Naive thymus-derived CD4-positive, alpha-beta T cell (primary cell): Measurements from ENCODE around the gene ASXL1. TPM values are rescaled to one million over a fixed set of nuclear protein-coding genes. Genes with fewer than 3 reads are reported as not detected.
"Not testable (repeated sequence)": the region's sequence is repeated elsewhere in the genome, so short reads cannot be mapped to it uniquely, and the experiment has no call there.

Source experiments
- ATAC-seq: fragments of 150-1000 bp; cut with Tn5 transposase; 2 replicates; pipeline ENCODE4 v1.10.0; 2021; ENCODE audit warnings: mild to moderate bottlenecking, moderate library complexity
- CTCF ChIA-PET: fragments of 350-600 bp; sonication (Branson Sonifier 250); formaldehyde crosslinking; loops from one replicate; lab custom pipeline; 2021; ENCODE audit warnings: antibody characterized with exemption; lab: Charles Lee
- POLR2A ChIA-PET: fragments of 350-600 bp; sonication (Branson Sonifier 250); formaldehyde crosslinking; loops from one replicate; lab custom pipeline; 2021; ENCODE audit warnings: antibody characterized with exemption, inconsistent platforms; lab: Charles Lee
- DNase-seq, 9 donors: peaks; one replicate each; pipeline versions ENCODE4 v3.0.0 to v3.0.0-alpha.2; 2020 to 2022; ENCODE audit warnings: mixed read lengths in 1 of 9
- H3K27ac ChIP-seq: one replicate; pipeline ENCODE4 v1.7.0; 2013; ENCODE audit warnings: mild to moderate bottlenecking, low read depth, low read length, moderate library complexity
- H3K27me3 ChIP-seq, 2 donors: one replicate each; pipeline ENCODE4 v1.7.0; 2013; ENCODE audit warnings: low read length in 2 of 2, mild to moderate bottlenecking in 2 of 2, moderate library complexity in 2 of 2; ENCODE audit not compliant: control insufficient read depth in 2 of 2, insufficient read depth in 2 of 2
- H3K36me3 ChIP-seq, 3 experiments: 1 replicate in 2 of 3; 2 replicates in 1 of 3; pipeline ENCODE4 v1.7.0; 2013; ENCODE audit warnings: low read length in 3 of 3, mild to moderate bottlenecking in 3 of 3, moderate library complexity in 1 of 3; ENCODE audit not compliant: insufficient read depth in 3 of 3, control insufficient read depth in 2 of 3
- H3K4me1 ChIP-seq, 2 donors: one replicate each; pipeline ENCODE4 v1.7.0; 2013; ENCODE audit warnings: low read length in 2 of 2, mild to moderate bottlenecking in 2 of 2, moderate library complexity in 1 of 2; ENCODE audit not compliant: control insufficient read depth in 2 of 2, insufficient read depth in 2 of 2
- H3K4me3 ChIP-seq: 2 replicates; pipeline ENCODE4 v1.7.0; 2013; ENCODE audit warnings: mild to moderate bottlenecking, low read length
- H3K9me3 ChIP-seq, 3 experiments: 1 replicate in 2 of 3; 2 replicates in 1 of 3; pipeline ENCODE4 v1.7.0; 2013; ENCODE audit warnings: low read length in 3 of 3; ENCODE audit not compliant: control insufficient read depth in 2 of 3
- H3K27ac Mint-ChIP-seq, 9 donors: one replicate each; pipeline ENCODE4 v1.8.0; 2020 to 2022; ENCODE audit warnings: mixed read lengths in 9 of 9, mild to moderate bottlenecking in 8 of 9, moderate library complexity in 5 of 9, inconsistent platforms in 2 of 9
- H3K27me3 Mint-ChIP-seq, 5 donors: one replicate each; pipeline ENCODE4 v1.8.0; 2021 to 2022; ENCODE audit warnings: mixed read lengths in 5 of 5, mild to moderate bottlenecking in 1 of 5
- H3K36me3 Mint-ChIP-seq, 5 donors: one replicate each; pipeline ENCODE4 v1.8.0; 2020 to 2022; ENCODE audit warnings: mixed read lengths in 5 of 5, mild to moderate bottlenecking in 3 of 5, inconsistent platforms in 1 of 5
- H3K4me1 Mint-ChIP-seq, 7 donors: one replicate each; pipeline ENCODE4 v1.8.0; 2020 to 2022; ENCODE audit warnings: mixed read lengths in 7 of 7, mild to moderate bottlenecking in 3 of 7, inconsistent platforms in 1 of 7
- H3K4me3 Mint-ChIP-seq, 10 donors: one replicate each; pipeline ENCODE4 v1.8.0; 2020 to 2022; ENCODE audit warnings: mild to moderate bottlenecking in 10 of 10, mixed read lengths in 10 of 10, moderate library complexity in 6 of 10, inconsistent platforms in 2 of 10
- H3K9me3 Mint-ChIP-seq, 11 donors: one replicate each; pipeline ENCODE4 v1.8.0; 2020 to 2022; ENCODE audit warnings: mixed read lengths in 11 of 11, mild to moderate bottlenecking in 4 of 11, inconsistent platforms in 1 of 11, moderate library complexity in 1 of 11
- intact Hi-C, 2 donors: fragments of 100-400 bp; cut with micrococcal nuclease; formaldehyde crosslinking; loops; one replicate each; pipeline ENCODE4 v1.15.1; 2023
- polyA plus RNA-seq, 2 donors: library from polyadenylated mRNA; unstranded; fragments of 300-500 nt; fragmentation: Illumina TruSeq; gene quantifications; one replicate each; pipeline ENCODE4 v1.2.3, GENCODE V29; 2021
- total RNA-seq, 6 experiments: library from RNA in 5 of 6; stranded (reverse) in 5 of 6; gene quantifications; 1 replicate in 5 of 6; 2 replicates in 1 of 6; pipeline ENCODE4 v1.2.3 and lab custom pipeline; 2021 to 2026

ASXL1 gene
- total and polyA plus RNA-seq, 7 experiments from 2014 or later = 14.7 to 200 (median 147) TPM

DNA sequence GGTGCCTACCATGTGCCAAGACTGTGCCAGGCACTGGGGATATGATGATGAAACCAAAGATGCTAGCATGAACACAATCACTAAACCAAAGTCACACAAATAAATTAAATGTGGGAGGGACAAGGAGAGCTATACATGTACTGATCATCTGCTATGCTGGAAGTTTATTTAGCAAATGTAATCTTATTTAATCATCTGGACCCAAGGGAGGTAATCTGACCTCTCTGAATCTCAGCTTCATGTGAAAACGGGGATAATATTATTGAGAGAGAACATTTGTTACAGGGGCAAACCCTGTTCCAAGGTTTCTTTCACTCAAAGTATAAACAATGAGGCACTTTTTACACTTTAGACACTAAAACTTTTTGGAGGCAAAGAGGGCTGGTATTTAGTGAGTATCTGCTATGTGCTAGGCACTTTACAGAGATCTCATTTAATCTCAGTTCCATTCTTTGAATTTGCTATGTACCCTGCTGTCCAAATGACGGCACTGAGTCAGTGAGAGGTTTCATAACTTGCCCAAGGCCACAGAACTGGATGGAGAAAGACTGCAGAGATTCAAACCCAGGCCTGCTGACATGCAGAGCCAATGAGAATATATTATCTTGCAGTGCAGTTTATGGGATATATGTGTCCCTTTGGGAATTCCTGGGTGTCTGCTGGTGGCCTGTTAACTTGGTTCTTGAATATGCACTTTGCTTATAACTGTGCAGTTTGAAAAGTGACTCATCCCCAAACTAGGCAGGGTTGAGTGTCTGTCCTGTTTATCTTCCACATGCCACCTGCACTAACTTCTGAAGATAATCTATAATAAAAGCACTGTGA, 3.3 kb upstream of the ASXL1 start:
- CTCF ChIA-PET = no interaction called here
- no peaks in the 10 kb centered on the region for H3K9me3 Mint-ChIP-seq

DNA sequence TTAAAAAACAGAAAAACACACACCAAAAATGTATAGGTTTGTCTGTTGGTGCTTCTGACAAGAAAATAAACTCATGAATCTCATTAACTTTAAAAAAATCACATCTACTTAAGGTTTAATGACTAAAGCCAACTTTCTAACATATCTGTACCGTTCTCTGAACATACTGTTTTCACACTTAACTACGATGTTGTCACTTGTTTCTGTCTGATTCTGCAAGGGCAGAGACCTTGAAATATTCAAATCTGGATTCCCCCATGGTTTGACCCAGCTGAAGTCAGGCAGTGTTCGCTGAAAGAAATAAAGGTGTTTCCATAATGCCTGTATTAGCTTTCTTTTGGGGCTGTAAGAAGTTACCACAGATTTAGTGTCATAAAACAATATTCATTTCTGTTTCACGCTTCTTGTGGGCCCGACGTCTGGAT, 2.7 kb upstream of the ASXL1 start:
- Histone ChIP-seq H3K36me3 (no peaks in the 10 kb centered on the region), H3K27me3 (no peaks in the 10 kb centered on the region), H3K4me3 (no peak overlapping the region), H3K27ac (no peak overlapping the region), H3K9me3 (no peaks in the 10 kb centered on the region), H3K4me1 (peaks cover 6% of the 10 kb centered on the region in 2 donors)
- CTCF ChIA-PET = no interaction called here
- peaks cover 15 to 46% (median 19%) of the 10 kb centered on the region in 7 donors for H3K4me1 Mint-ChIP-seq
- no peak for ATAC-seq
- POLR2A ChIA-PET = no interaction called here
- no peaks in the 10 kb centered on the region for H3K27me3 Mint-ChIP-seq
- peak overlapping the region in 1 of 9 donors; percentile 84 for H3K27ac Mint-ChIP-seq
- no peak for DNase-seq
- intact Hi-C loops = loop anchor here (5.0 kb wide), 7 partner anchors 78 to 1947 kb away; partner anchors contain the start of genes AHCY (in 1 of the 2), BCL2L1 (in 1 of the 2), CHMP4B (in 1 of the 2) and EIF2S2 (in 1 of the 2)
- peaks cover 0 to 14% (median 3%) of the 10 kb centered on the region in 5 donors for H3K36me3 Mint-ChIP-seq
- peak overlapping the region in 1 of 10 donors; percentile 56 for H3K4me3 Mint-ChIP-seq
- no peaks in the 10 kb centered on the region for H3K9me3 Mint-ChIP-seq

More for the DNA sequence above, 3.3 kb upstream of the ASXL1 start:
- Histone ChIP-seq H3K36me3 (no peaks in the 10 kb centered on the region), H3K4me1 (peaks cover 6% of the 10 kb centered on the region in 2 donors), H3K27ac (no peak overlapping the region), H3K9me3 (no peaks in the 10 kb centered on the region), H3K4me3 (no peak overlapping the region), H3K27me3 (no peaks in the 10 kb centered on the region)
- DNase-seq (peak in 1 of 9 donors; percentile 28), ATAC-seq (no peak)
- intact Hi-C loops = loop anchor here (5.0 kb wide), 7 partner anchors 78 to 1947 kb away; partner anchors contain the start of genes AHCY (in 1 of the 2), BCL2L1 (in 1 of the 2), CHMP4B (in 1 of the 2) and EIF2S2 (in 1 of the 2)
- Mint-ChIP-seq H3K4me1 (peaks cover 9 to 40% (median 13%) of the 10 kb centered on the region in 7 donors), H3K27ac (peak overlapping the region in 2 of 9 donors; percentile 61 to 84), H3K27me3 (no peaks in the 10 kb centered on the region), H3K4me3 (peak overlapping the region in 1 of 10 donors; percentile 12), H3K36me3 (peaks cover 0 to 13% (median 3%) of the 10 kb centered on the region in 5 donors)
- POLR2A ChIA-PET = no interaction called here

DNA sequence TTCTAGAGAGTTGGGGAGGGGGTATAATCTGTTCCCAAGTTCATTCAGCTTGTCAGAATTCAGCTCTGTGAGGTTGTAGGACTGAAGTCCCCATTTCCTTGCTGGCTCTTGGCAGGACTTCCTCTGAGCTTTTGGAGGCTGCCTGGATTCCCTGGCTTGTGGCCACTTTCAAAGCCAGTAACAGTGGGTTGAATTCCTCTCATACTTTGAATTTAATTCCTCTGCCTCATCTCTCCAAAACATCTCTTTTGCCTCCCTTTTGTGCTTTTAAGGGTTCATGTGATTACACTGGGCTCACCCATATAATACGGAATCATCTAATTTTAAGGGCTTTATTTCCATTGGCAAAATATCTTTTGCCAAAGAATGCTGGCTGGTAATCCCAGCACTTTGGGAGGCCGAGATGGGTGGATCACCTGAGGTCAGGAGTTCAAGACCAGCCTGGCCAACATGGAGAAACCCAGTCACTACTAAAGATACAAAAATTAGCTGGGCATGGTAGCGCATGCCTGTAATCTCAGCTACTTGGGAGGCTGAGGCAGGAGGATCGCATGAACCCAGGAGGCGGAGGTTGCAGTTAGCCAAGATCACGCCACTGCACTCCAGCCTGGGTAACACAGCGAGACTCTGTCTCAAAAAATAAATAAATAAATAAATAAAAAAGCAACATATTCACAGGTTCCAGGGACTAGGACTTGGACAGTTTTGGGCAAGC, 2.1 kb upstream of the ASXL1 start:
- CTCF ChIA-PET = interaction anchor here (1.0 kb wide), 1 partner anchor 10 kb away, joined by 3 read pairs; no protein-coding TSS in a partner anchor
- H3K4me1 ChIP-seq = peaks cover 6 to 11% of the 10 kb centered on the region in 2 donors
- H3K4me3 Mint-ChIP-seq = peak overlapping the region in 2 of 10 donors; percentile 43 to 56

DNA sequence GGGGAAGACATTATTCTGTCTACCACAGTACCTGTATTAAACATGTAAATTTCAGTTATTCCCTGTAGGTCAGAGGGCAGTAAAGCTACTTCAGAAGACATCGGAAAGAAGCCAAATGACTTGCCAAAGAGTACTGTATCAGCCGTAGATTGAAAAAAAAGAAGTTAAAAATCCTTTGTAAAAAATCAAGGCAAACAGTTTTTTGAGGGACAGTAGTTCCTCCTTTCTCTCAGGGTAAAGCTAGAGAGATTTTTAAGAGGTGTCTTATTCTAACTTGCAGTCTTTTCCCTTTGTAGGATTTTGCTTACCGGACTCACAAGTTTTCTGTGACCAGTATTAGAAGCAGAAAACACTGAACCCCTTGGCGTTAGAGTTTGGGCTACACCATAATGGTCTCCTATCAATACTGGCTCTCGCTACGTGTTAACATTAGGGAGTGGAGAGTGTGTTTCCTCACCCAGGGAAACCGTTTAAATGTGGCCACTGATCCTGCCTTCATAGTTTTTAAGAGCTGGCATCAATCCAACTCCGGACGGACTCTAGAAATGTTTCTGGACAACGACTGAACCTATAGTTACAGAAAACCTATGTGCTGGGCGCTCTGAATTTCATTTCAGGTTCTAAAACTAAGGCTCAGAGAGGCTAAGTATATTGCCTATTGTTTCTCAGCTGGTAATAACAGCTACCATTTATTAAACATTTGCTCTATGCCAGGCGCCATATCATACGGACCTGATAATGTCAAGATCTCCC, 1.3 kb upstream of the ASXL1 start:
- Histone ChIP-seq H3K27me3 (no peaks in the 10 kb centered on the region), H3K27ac (no peak overlapping the region), H3K36me3 (no peaks in the 10 kb centered on the region), H3K9me3 (no peaks in the 10 kb centered on the region), H3K4me3 (peak overlapping the region; percentile 80), H3K4me1 (peaks cover 6 to 18% of the 10 kb centered on the region in 2 donors)
- Mint-ChIP-seq H3K4me3 (peak overlapping the region; percentile 87 to 99 (median 96)), H3K27me3 (no peaks in the 10 kb centered on the region), H3K4me1 (peaks cover 26 to 57% (median 33%) of the 10 kb centered on the region in 7 donors), H3K27ac (peak overlapping the region; percentile 97 to 100 (median 99)), H3K36me3 (peaks cover 0 to 14% (median 0%) of the 10 kb centered on the region in 5 donors), H3K9me3 (no peaks in the 10 kb centered on the region)
- intact Hi-C loops = loop anchor here (5.0 kb wide), 7 partner anchors 79 to 1946 kb away; partner anchors contain the start of genes AHCY (in 1 of the 2), BCL2L1 (in 1 of the 2), CHMP4B (in 1 of the 2) and EIF2S2 (in 1 of the 2)
- CTCF ChIA-PET = interaction anchor here (1.0 kb wide), 1 partner anchor 10 kb away, joined by 3 read pairs; no protein-coding TSS in a partner anchor
- no peak for DNase-seq
- POLR2A ChIA-PET = interaction anchor here (1.2 to 1.7 kb wide), 2 partner anchors 8 to 20 kb away, joined by 5 read pairs; no protein-coding TSS in a partner anchor
- ATAC-seq = no peak

More for the DNA sequence above, 2.1 kb upstream of the ASXL1 start:
- intact Hi-C loops = loop anchor here (5.0 kb wide), 7 partner anchors 79 to 1946 kb away; partner anchors contain the start of genes AHCY (in 1 of the 2), BCL2L1 (in 1 of the 2), CHMP4B (in 1 of the 2) and EIF2S2 (in 1 of the 2)
- H3K4me1 Mint-ChIP-seq = peaks cover 20 to 51% (median 25%) of the 10 kb centered on the region in 7 donors
- peaks cover 0 to 14% (median 0%) of the 10 kb centered on the region in 5 donors for H3K36me3 Mint-ChIP-seq
- H3K27ac ChIP-seq, H3K27me3 Mint-ChIP-seq, H3K9me3 Mint-ChIP-seq, POLR2A ChIA-PET, DNase-seq, H3K36me3 ChIP-seq, H3K4me3 ChIP-seq, H3K27me3 ChIP-seq, H3K9me3 ChIP-seq, ATAC-seq: not testable (repeated sequence)
- peak overlapping the region in 2 of 9 donors; percentile 84 to 99 for H3K27ac Mint-ChIP-seq

DNA sequence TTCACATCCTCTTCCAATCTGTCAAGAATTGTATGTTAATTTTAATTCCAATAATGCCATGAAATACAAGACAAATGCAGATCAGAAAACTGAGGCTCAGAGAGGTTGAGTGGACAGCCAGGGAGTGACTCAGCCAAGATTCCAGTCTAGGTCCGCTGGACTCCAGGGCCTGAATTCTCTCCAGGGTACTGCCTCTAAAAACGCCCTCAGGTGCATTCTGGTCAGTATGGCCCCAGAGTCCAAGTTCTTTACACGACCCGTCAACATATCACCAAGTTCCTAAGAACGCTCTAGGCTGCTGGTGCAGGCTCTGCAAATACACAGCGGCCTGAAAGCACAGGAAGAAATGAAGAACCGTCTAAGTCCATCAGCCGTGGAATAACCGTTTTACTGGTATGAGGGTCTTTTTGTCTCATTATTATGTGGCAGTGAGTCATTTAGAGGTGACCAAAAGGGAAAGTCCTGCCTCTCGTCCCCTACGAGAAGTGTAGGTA, 709 bp upstream of the ASXL1 start:
- Mint-ChIP-seq H3K4me3 (peak overlapping the region; percentile 87 to 99 (median 96)), H3K27ac (peak overlapping the region; percentile 97 to 100 (median 99)), H3K9me3 (no peaks in the 10 kb centered on the region), H3K27me3 (no peaks in the 10 kb centered on the region), H3K36me3 (peaks cover 0 to 9% (median 0%) of the 10 kb centered on the region in 5 donors), H3K4me1 (peaks cover 32 to 59% (median 39%) of the 10 kb centered on the region in 7 donors)
- POLR2A ChIA-PET = interaction anchor here (0.7 to 2.9 kb wide), 10 partner anchors 9 to 183 kb away, joined by 3 to 17 read pairs (median 5); no protein-coding TSS in a partner anchor
- intact Hi-C loops = loop anchor here (5.0 kb wide), 7 partner anchors 80 to 1945 kb away; partner anchors contain the start of genes AHCY (in 1 of the 2), BCL2L1 (in 1 of the 2), CHMP4B (in 1 of the 2) and EIF2S2 (in 1 of the 2)
- DNase-seq (no peak), ATAC-seq (no peak)
- H3K4me1 ChIP-seq = peaks cover 6 to 24% of the 10 kb centered on the region in 2 donors
- peak overlapping the region; percentile 80 for H3K4me3 ChIP-seq
- H3K9me3 ChIP-seq = no peaks in the 10 kb centered on the region
- CTCF ChIA-PET = interaction anchor here (0.6 kb wide), 1 partner anchor 14 kb away, joined by 3 read pairs; no protein-coding TSS in a partner anchor
- peak overlapping the region; percentile 98 for H3K27ac ChIP-seq
- H3K27me3 ChIP-seq = no peaks in the 10 kb centered on the region
- no peaks in the 10 kb centered on the region for H3K36me3 ChIP-seq
